GM15510 (cell line): ENCODE data around the gene MAPKAPK3.

Source experiments
- POLR2A ChIP-seq: IDR thresholded peaks from 3 replicates; pipeline ENCODE4 v1.6.1; 2011; ENCODE audit warnings: borderline replicate concordance; ENCODE audit not compliant: insufficient read length; ENCODE audit errors: extremely low read depth

The MAPKAPK3 gene

DNA sequence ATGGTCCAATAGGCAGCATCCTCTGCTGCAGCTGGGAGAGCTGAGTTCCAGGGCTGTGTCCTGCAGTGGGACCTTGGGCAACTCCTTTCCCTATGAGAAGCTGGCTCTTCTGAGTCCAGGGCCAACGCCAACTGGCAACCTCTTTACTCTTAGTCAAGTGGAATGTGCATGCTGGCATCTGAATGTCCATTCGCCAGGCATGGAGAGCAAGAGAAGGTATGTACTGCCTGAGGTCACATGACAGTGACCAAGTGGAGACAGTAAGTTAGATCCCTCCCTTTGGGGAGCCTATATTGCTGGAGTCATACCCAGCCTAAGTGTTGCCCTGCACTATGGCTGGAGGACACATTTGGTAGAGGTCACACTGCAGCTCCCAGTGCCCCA lies 35.5 kb upstream of the MAPKAPK3 start:
- no peak for TF ChIP-seq POLR2A

DNA sequence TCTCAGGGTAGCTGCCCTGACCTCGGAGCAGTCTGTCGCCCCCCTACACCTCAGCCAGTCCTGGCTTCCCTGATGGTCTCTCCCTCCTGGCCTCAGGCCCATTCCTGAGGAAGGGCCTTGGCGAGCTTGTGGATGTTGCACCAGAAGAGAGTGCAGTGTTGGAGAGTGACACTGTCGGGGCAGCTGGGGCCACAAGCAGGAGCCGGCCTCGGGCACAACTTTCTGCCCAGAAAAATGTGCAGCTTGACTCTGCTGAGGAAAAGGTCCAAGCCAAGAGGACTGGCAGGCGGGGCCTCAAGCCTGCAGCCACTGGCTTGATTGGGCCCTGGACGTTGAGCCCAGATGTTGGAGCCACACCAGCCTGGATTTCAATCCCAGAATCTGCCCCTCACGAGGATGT lies 34.9 kb upstream of the MAPKAPK3 start:
- no peak for TF ChIP-seq POLR2A

DNA sequence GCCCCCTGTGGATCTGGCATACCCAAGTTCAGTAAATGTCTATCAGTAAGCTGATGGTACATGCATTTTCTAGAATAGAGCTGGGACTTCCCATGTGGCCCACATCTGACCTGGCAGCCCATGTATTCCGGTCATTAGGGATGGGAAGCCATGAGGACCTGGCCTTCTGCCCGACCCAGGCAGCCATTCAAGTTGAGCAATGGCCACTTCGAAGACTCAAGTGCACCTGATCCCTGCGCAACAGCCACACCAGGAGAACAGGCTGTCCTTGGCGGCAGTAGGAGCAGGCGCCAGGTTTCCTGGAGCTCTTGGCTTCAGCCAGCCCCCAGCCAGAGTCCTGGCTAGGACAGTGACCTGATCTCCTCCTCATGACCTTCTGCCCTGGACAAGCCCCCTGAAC lies 33.1 kb upstream of the MAPKAPK3 start:
- no peak for TF ChIP-seq POLR2A

DNA sequence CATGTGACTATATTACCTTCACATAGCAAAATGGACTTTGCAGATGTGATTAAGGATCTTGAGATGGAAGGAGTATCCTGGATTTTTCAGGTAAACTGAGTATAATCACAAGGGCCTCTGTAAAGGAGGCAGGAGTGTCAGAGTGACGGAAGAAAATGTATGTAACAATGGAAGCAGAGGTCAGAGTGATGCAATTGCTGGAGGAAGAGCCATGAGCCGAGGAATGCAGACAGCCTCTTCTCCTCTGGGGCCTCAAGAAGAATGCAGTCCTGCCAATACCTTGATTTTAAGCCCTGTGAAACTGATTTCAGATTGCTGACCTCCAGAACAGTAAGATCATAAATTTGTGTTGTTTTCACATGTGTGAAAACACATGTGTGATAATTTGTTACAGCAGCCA lies 32.6 kb upstream of the MAPKAPK3 start:
- no peak for TF ChIP-seq POLR2A

DNA sequence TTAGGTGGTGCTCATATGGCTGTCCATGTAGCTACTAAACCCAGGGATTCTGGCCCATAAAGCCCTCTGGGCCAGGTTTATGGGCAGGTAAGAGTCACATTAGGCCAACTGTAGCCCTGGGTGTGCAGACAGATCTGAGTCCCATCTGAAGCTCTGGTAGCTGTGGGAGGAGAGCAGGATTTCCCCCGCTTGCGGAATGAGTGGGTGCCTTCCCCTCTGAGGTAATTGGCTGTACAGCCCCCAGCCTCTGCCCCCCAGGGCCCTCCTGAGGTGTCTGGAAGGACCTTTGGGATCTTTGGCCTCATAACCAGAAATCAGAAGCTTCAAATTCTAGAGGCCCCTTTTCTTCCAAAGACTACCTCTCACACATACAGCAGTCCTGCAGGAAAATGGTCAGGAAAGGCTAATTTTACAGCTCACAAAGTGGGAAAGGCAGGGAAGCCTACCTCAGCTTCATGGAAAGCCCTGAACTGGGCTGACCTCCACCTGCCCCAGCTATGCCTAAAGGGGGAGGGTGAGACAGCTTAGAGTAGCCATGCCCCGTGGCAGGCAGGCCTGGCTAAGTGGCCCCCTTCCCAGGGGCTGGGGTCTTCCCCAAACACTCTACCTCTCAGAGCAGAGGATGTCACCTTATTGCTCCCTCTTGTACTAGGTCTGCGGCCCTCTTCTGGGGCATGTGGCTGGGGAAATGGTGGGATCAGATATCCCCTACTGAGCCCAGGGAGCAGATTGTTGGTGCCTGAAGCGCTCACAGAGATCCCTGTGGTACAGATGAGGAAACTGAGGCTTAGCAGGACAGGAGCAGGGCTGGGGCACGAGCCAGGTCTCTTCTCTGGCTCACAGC lies 30.8 kb upstream of the MAPKAPK3 start:
- TF ChIP-seq POLR2A = no peak

DNA sequence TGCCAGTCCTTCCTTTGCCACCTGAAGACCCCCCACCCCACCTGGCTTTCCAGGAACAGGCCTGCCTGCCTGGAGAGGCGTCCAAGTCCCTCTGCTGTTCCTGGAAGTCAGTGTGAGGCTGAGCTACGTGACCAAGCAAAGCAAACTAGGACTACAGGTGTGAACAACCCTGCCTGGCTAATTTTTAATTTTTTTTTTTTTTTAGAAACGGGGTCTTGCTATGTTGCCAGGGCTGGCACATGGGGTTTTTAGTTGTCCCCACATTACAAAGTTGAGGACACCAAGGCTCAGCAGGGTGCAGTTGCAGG lies 30.2 kb upstream of the MAPKAPK3 start:
- TF ChIP-seq POLR2A = no peak

DNA sequence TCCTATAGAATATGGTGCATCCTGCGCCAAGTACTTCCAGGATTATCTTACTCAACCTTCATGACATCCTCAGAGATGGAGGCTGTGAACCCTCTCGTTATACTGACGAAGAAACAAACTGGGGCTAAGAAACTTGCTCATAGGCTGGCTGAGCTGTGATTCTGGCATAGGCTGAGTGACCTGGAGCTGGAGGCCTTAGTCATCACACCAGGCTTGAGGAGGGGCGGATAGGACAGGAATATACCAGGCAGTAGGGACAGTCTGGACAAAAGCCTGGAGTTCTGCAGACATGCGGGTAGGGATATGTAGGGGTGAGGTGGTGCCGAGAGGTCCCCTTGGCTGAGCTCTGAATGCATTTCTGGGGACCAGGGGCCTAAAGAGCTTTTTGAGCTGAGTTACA lies 29.6 kb upstream of the MAPKAPK3 start:
- no peak for TF ChIP-seq POLR2A

DNA sequence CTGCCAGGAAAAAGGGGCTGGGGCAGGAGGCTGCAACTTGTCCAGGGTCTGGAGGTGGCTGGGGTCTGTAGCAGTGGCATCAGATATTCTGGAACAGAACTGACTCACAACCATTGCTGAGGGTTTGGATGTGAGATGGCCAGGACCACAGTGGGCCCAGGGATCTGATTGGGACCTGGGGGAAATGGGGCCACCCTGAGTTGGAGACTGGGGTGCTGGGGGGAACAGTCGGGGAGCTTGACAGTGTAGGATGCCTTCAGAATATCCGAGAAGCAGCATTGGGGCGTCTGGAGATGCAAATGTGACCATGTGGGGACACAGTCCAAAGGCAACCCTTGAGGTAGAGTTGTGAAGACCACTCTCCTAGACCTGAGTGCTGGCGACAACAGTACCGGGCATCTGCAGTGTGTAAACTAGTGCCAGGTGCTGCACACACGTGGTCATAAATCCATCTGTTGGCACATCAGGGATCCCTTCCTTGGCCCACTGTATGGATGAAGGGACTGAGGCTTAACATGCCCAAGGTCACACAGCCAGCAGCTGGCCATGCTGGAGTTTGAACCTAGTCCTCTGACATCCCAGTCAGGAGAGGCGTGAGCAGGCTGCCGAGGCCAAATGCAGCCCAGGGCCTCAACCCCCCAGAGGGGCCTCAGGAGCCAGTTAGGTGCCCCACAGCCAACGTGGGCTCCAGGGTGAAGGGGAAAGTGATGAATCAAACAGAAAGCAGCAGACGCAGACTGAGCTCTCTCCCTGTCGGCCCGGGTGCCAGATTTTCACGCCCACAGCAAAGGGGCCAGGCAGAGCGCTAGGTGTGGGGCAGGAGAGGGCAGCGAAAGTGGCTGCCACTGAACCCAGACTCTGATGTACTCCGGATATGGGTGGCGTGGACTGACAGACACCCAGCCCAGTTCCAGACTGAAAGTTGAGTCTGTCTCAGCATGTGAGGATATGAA lies 28.9 kb upstream of the MAPKAPK3 start:
- TF ChIP-seq POLR2A = no peak

DNA sequence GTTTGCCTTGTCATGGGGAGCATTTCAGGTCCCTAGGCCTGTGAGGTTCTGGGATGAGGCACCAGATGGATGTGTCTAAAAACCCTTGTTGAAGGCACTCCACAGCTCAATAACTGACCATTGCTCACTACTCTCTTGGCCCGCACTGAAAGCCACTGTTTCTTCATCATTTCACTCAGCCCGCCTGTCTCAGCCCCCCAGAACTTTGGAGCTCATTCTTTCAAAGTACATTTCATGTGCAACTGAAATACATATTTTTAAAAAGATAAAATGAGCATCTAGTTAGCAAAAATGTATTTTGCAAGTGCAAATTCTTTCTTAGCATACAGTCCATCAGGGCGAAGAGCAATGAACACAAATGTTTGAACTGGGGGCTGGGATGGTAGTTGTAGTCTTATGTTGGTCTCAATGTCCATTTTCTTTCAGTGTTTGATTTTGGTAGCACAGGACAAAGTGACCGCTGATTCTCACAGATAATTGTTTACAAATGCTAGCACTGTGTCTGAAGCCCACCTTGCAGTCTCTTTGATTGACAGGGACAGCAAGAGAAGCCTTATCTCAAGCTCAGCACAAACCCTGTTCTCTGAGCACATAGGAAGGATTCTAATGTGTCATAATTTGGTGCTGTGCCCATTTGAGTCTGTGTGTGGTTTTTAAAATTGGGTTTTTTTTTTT lies 28.1 kb upstream of the MAPKAPK3 start:
- TF ChIP-seq POLR2A = no peak

DNA sequence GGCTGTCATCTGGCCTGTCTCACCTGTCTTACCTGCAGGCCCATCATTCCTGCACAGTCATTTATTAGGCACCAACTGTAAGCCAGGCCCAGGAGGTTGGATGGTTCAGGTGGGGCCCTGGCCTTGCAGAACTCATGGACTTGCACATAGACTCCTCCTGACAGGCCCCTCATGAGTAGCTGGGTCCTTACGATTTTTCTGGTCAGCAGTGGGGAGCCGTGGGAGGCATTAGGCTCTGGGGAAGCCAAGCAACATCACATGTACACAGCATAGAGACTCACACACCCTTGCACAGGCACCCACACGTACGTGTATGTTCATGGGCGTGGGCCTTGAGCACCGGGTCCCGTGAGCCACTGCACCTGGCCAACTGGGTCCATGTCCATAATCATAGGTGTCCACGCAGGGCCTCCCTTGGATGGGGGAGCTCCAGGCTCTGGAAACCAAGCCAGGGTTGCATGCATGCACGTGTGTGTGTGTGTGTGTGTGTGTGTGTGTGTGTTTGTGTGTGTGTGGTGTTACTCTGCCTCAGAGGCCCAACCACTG lies 25.7 kb upstream of the MAPKAPK3 start:
- no peak for TF ChIP-seq POLR2A

DNA sequence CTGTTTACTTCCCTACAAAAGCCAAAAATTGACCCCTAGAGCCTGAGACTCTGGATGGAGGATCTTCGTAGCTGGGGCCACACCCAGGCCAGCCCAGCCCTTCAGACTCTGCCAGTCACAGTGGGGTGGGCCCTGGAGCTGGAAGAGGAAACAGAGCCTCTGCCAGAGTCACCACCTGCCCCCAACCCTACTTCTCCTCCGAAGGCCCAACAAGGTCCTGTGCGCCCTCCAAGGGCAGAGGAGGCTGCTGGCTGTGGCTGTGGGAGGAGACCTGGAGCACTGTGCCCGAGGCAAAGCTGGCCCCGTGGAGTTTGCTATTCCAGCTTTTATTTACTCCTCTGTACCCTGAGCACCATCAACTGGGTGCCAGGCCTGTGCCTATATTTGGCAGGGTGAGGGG lies 24.4 kb upstream of the MAPKAPK3 start:
- no peak for TF ChIP-seq POLR2A

DNA sequence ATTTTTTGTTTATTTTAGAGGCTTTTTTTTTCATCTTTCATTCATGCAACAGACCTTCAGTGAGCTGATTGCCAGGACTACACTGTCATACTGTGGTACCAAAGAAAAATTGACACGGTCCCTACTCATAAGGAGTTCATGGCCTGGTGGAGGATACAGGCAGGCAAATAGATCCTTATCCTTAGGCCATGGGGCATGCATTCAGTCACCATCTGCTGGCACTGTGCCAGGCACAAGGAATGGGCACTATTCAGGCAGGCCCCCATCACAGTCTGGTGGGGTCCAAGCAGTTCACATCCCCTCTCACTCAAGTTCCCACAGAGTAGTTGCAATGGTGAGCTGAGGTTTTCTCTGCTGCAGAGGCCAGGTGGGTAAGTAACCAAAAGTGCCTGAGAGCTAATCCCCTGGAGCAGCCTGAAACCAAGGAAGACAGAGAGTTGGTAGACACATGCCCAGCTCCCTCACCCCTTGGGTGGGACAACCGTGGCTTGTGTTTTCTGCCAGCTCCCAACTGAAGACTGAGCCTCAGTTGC lies 22.6 kb upstream of the MAPKAPK3 start:
- no peak for TF ChIP-seq POLR2A

DNA sequence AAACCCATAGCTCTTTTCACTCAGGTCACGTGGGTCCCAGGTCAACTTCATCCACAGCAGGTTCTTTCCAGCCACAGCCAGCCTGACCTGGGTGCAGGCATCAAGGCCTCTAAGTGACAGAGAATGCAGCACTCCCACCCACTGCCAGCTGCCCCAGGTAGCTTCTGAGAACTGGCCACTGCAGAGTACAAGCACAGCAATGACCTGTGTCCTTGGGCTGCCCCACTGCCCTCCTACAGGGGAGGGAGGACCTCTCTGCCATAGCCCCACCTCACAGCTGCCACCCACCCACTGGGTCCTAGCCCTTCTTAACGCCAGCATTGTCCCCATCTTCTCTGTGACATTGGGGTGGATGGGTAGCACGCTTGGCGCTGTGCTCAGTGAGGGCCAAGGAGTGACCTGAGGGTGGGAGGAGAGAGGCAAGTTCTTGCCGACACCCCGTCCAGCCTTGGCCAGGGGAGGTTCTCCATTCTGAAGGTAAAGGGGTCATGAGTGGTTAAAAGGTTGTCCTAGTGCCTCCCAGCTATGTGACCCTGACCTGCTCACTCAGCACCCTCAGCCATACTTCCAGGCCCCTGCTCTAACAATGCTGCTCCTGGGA lies 17.7 kb upstream of the MAPKAPK3 start:
- no peak for TF ChIP-seq POLR2A

DNA sequence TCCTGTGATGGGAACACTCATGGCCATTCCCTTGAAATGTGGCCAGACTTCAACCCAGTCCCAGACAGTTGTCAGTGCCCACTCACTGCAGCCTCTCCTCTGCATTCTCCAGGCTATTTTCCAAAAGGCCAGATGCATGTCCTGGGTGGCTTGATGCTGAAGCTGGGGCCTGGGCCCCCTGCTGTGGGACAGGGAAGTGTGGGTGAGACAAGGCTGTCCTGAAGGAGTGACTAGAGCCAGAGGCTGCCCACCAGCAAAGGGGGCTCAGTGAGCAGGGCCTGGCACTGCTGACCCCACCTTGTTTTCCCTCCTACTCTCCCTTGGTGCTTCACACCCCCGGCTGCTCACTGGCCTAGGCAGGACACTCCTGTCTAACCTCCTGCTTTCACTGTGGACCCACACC lies 17.2 kb upstream of the MAPKAPK3 start:
- no peak for TF ChIP-seq POLR2A
